Erythroblast (primary cell): Measurements from ENCODE around the gene METTL6.

ENCODE experiments used
- GATA1 ChIP-seq: IDR thresholded peaks from 2 replicates; pipeline ENCODE4 v1.6.1; 2011; ENCODE audit warnings: low read depth, mild to moderate bottlenecking, control low read depth, low read length, moderate library complexity
- POLR2A ChIP-seq: IDR thresholded peaks from 2 replicates; pipeline ENCODE4 v1.6.1; 2011; ENCODE audit warnings: mild to moderate bottlenecking, low read length

DNA sequence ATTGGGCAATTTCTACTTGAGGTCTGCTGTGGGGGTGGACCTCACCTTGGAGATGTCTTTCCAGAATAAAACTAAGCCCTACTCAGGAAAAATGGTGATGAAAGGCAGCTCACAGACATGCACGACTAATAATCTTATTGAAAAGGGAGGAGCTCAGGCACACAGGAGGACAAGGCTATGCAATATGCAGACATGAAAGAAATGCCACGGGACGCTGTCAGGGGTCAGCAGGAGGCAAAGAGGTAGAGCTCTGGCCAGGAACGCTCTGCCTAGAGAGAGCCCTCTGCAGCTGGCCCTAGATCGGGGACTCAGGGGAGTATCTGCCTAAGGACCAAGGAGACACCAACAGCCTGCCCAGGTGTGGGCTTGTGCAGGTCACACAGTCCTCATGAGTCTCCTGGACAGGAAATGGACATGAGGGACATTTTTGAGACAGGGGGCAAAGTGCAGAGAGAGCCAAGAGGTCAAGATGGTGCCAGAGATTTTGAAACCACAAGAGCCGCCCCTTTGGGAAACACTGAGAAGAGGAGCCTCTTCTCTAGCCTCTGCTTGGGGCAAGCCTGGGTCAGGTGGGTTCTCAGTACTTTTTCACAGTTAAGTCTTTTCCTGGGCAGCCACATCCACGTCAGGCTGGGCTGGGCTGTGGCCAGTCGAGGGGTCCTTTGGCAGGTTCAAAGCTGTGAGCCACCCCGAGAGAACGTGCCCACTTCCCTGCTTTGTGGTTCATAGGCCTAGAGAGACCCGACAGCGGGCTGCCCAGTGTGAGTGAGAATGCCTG is 23.3 kb upstream of the METTL6 start:
- TF ChIP-seq POLR2A (no peak), GATA1 (no peak)
